ENCODE data around the gene COL4A2.

Gene COL4A2

DNA sequence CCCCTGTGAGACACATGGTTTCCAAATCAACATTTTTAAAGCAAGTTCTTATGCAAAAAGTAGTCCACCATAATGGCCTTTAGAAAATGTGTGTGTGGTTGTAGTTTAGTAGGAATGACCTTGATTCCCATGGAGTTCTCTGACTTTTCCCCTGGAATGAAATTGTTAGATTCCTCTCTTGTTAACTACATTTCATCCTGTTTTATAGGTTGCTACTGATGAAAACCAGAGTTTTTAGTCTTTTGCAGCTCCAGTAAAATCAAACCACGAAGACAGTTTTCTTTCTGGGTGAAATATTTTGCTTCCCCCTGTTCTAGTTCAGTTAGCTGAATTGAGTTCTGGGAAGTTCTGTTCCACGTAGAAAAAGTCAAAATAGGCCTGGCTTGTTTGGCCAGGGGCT lies 146.7 kb downstream of the COL4A2 start:
- Histone ChIP-seq H3K9me3 (replicated peaks; ENCODE audit: low read length) (no peaks in the 10 kb centered on the region), H3K27me3 (ENCODE audit: control insufficient read depth, insufficient read depth, low read length) (no peaks in the 10 kb centered on the region), H3K4me2 (ENCODE audit: low read length) (no peak overlapping the region), H3K36me3 (ENCODE audit: insufficient read depth, low read length) (peaks cover 48% of the 10 kb centered on the region), H3K9ac (ENCODE audit: low read depth, low read length) (no peak overlapping the region), H3K4me1 (ENCODE audit: control insufficient read depth, insufficient read depth, low read length) (no peaks in the 10 kb centered on the region), H3K4me3 (ENCODE audit: low read length) (no peak overlapping the region)

DNA sequence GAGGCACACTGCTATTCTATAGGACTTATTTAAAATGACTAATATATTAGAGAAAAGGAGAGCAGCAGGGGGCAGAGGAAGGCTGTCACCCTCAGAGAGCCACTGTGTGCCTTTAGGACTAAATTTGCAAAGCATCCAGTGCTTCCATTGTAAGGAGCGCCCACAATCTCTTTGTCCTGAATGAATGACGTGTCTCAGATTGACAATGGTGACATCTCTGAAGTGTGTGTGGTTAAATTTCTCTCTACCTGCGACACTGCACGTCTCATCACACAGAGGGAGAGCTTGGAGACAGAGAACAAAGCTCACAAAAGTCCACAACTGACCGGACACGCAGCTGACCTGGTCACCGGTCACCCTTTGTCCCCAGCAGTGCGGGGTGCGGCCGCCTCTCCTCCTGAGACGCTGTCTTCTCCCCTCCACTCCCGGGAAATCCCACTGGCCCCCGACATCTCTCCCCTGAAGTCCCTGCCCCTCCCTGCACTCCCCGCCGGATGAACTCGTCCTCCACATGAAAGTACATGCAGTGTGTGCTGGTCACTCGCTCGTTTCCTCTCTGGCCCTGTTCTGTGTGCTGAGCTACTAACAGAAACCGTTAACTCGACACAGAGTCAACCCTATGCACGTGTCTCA lies 147.3 kb downstream of the COL4A2 start:
- H3K36me3 ChIP-seq (ENCODE audit: insufficient read depth, low read length): peaks cover 49% of the 10 kb centered on the region
- no peak overlapping the region for H3K4me2 ChIP-seq (ENCODE audit: low read length)
- H3K4me3 ChIP-seq (ENCODE audit: low read length): no peak overlapping the region
- no peaks in the 10 kb centered on the region for H3K9me3 ChIP-seq (replicated peaks; ENCODE audit: low read length)
- no peak overlapping the region for H3K9ac ChIP-seq (ENCODE audit: low read depth, low read length)
- no peaks in the 10 kb centered on the region for H3K4me1 ChIP-seq (ENCODE audit: control insufficient read depth, insufficient read depth, low read length)
- H3K27me3 ChIP-seq (ENCODE audit: control insufficient read depth, insufficient read depth, low read length): no peaks in the 10 kb centered on the region

DNA sequence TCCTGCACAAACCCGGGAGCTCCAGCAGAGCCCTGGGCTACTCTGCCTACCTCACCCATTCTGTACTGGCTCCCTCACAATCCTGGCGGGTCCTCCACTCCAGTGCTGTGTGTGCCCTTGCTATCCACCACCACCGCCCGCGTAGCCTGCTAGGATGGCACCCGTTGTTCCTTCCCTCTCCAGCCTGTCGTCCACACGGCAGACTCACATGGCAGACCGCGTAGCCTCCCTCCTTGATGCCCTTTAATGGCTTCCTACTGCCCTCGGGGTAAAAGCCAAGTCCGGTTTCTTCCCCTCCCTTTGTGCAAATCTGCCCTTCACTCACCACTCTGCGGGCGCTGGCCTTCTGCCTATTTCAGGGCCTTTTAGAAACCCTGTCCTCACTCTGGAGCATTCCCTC lies 147.9 kb downstream of the COL4A2 start:
- Histone ChIP-seq H3K9me3 (replicated peaks; ENCODE audit: low read length) (no peaks in the 10 kb centered on the region), H3K4me1 (ENCODE audit: control insufficient read depth, insufficient read depth, low read length) (no peaks in the 10 kb centered on the region), H3K4me3 (ENCODE audit: low read length) (no peak overlapping the region), H3K4me2 (ENCODE audit: low read length) (no peak overlapping the region), H3K36me3 (ENCODE audit: insufficient read depth, low read length) (peaks cover 47% of the 10 kb centered on the region), H3K9ac (ENCODE audit: low read depth, low read length) (no peak overlapping the region), H3K27me3 (ENCODE audit: control insufficient read depth, insufficient read depth, low read length) (no peaks in the 10 kb centered on the region)

DNA sequence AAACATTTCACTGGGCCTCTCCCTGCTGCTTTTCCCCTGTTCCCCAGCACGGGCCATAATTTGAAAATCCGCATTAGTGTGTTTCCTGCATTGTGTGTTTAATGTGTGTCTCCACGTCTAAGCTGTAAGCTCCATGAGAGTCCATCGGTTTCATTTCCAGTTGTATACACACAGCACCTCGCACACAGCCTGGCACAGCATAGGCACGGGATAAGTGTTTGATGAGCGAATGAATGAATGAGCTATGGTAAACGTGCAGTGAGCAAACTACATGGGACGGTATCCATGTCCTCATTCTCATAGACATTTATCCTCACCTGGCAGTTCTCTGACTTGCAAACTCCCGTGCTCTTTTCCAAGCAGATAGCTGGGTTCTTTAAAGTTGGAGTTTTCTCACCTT lies 148.4 kb downstream of the COL4A2 start:
- Histone ChIP-seq H3K27me3 (ENCODE audit: control insufficient read depth, insufficient read depth, low read length) (no peaks in the 10 kb centered on the region), H3K9me3 (replicated peaks; ENCODE audit: low read length) (no peaks in the 10 kb centered on the region), H3K4me2 (ENCODE audit: low read length) (no peak overlapping the region), H3K4me3 (ENCODE audit: low read length) (no peak overlapping the region), H3K4me1 (ENCODE audit: control insufficient read depth, insufficient read depth, low read length) (no peaks in the 10 kb centered on the region), H3K36me3 (ENCODE audit: insufficient read depth, low read length) (peaks cover 45% of the 10 kb centered on the region), H3K9ac (ENCODE audit: low read depth, low read length) (no peak overlapping the region)

DNA sequence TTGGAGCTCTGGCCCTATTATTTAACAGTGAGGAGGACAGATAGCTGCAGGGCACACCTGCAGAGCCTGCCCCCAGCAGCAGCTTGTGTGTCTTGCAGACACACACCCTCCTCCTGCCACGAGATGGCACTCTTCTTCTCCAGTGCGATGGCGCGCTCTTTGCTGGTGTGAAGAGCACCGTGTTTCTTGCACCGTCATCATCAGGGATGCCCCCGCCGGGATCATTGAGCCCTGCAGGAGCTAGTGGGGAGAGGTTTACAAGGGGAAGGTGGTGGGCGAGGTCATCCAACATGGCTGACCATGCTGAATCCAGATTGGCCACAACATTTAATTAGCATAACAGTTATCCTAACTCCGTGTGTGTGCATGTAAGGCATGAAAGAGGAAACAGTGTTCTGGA lies 148.9 kb downstream of the COL4A2 start:
- peaks cover 43% of the 10 kb centered on the region for H3K36me3 ChIP-seq (ENCODE audit: insufficient read depth, low read length)

DNA sequence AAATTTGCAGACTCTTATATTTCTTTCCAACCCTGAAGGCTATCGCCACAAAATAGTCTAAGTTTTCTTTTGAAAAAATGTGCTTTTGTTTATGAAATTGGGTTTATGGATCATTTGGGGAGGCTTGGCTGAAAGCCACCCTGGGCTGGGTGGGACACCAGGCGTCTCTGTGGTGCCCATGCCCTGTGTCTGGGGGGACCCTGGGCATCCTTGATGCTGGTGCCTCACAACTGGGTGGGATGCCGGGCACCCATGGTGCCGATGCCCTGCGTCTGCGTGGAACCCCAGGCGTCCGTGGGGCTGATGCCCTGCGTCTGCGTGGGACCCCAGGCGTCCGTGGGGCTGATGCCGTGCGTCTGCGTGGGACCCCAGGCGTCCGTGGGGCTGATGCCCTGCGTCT lies 149.5 kb downstream of the COL4A2 start:
- no peaks in the 10 kb centered on the region for H3K9me3 ChIP-seq (replicated peaks; ENCODE audit: low read length)
- H3K27me3 ChIP-seq (ENCODE audit: control insufficient read depth, insufficient read depth, low read length): no peaks in the 10 kb centered on the region
- H3K36me3 ChIP-seq (ENCODE audit: insufficient read depth, low read length): peaks cover 39% of the 10 kb centered on the region
- H3K9ac ChIP-seq (ENCODE audit: low read depth, low read length): no peak overlapping the region
- H3K4me2 ChIP-seq (ENCODE audit: low read length): no peak overlapping the region
- no peak overlapping the region for H3K4me3 ChIP-seq (ENCODE audit: low read length)
- no peaks in the 10 kb centered on the region for H3K4me1 ChIP-seq (ENCODE audit: control insufficient read depth, insufficient read depth, low read length)

More for the DNA sequence above, 148.9 kb downstream of the COL4A2 start:
- Histone ChIP-seq H3K4me3 (ENCODE audit: low read length) (peak overlapping the region; percentile 28), H3K27me3 (ENCODE audit: control insufficient read depth, insufficient read depth, low read length) (no peaks in the 10 kb centered on the region), H3K9ac (ENCODE audit: low read depth, low read length) (no peak overlapping the region), H3K4me2 (ENCODE audit: low read length) (peak overlapping the region; percentile 31), H3K4me1 (ENCODE audit: control insufficient read depth, insufficient read depth, low read length) (no peaks in the 10 kb centered on the region), H3K9me3 (replicated peaks; ENCODE audit: low read length) (no peaks in the 10 kb centered on the region)

DNA sequence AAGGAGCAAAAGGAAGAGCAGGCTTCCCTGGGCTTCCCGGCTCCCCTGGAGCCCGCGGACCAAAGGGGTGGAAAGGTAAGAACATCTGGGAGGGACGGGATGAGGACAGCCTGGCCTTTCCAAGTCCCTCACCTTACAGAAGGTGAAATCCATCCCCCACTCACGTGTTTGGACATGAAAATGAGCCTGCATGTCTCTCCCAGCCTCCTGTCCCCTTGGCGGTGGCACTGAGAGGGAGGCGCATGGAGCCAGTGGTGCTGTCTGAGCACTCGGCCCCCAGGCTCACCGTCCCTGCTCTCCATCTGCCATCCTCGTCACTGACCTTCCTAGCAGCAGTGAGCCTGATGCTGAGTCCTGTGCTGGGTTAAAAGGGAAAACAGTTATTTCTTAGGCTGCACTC lies 150.3 kb downstream of the COL4A2 start:
- Histone ChIP-seq H3K4me2 (ENCODE audit: low read length) (no peak overlapping the region), H3K36me3 (ENCODE audit: insufficient read depth, low read length) (peaks cover 46% of the 10 kb centered on the region), H3K27me3 (ENCODE audit: control insufficient read depth, insufficient read depth, low read length) (no peaks in the 10 kb centered on the region), H3K9ac (ENCODE audit: low read depth, low read length) (no peak overlapping the region), H3K4me1 (ENCODE audit: control insufficient read depth, insufficient read depth, low read length) (no peaks in the 10 kb centered on the region), H3K9me3 (replicated peaks; ENCODE audit: low read length) (no peaks in the 10 kb centered on the region), H3K4me3 (ENCODE audit: low read length) (no peak overlapping the region)

DNA sequence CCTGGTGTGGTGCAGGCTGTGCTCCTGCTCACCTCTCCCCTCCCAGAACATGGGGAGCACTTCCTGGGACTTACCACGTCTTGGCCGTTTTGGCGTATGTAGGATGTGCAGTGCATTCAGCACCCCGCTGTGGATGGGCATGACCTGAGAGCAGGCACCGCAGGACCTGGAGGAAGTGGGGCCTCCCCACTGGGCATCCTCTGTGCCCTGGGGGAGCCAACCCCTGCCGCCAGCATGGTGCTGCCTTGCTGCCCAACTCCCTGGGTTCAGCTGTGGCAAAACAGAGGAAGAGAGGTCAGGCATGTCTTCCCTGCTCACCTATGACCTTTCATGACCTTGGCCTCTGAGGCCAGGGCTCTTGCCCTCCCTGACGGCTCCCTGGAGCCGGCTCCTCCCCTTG lies 150.9 kb downstream of the COL4A2 start:
- no peak overlapping the region for H3K9ac ChIP-seq (ENCODE audit: low read depth, low read length)
- H3K9me3 ChIP-seq (replicated peaks; ENCODE audit: low read length): no peaks in the 10 kb centered on the region
- peaks cover 52% of the 10 kb centered on the region for H3K36me3 ChIP-seq (ENCODE audit: insufficient read depth, low read length)
- H3K4me3 ChIP-seq (ENCODE audit: low read length): no peak overlapping the region
- H3K27me3 ChIP-seq (ENCODE audit: control insufficient read depth, insufficient read depth, low read length): no peaks in the 10 kb centered on the region
- no peak overlapping the region for H3K4me2 ChIP-seq (ENCODE audit: low read length)
- no peaks in the 10 kb centered on the region for H3K4me1 ChIP-seq (ENCODE audit: control insufficient read depth, insufficient read depth, low read length)

DNA sequence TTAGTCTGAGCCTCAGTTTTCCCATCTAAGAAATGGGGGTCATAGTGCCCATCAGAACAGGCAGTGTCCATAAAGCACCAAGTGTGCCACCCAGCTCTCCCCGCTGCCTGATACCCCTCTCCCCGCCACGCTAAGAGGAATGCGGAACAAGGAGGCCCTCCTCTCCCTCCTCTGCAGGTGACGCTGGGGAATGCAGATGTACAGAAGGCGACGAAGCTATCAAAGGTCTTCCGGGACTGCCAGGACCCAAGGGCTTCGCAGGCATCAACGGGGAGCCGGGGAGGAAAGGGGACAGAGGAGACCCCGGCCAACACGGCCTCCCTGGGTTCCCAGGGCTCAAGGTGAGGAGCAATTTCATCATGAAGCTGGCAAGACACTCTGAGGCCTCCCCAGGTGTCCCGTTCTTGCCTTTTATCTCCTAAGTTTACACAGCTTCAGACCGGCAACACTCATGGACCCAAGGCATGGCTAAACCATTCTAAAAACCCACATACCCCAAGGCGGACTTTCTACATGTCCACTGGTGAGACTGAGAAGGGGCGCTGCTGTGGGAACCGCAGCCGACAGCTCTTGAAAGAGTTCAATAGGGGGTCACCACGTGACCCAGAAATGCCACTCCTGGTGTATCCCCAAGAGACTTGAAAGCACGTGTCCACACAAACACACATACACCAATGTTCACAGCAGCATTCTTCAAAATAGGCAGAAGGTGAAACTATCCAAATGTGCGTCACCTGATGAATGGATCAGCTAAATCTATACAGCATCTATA lies 151.7 kb downstream of the COL4A2 start:
- Histone ChIP-seq H3K9me3 (replicated peaks; ENCODE audit: low read length) (no peaks in the 10 kb centered on the region), H3K9ac (ENCODE audit: low read depth, low read length) (no peak overlapping the region), H3K4me1 (ENCODE audit: control insufficient read depth, insufficient read depth, low read length) (no peaks in the 10 kb centered on the region), H3K4me2 (ENCODE audit: low read length) (no peak overlapping the region), H3K27me3 (ENCODE audit: control insufficient read depth, insufficient read depth, low read length) (no peaks in the 10 kb centered on the region), H3K36me3 (ENCODE audit: insufficient read depth, low read length) (peaks cover 54% of the 10 kb centered on the region), H3K4me3 (ENCODE audit: low read length) (no peak overlapping the region)

DNA sequence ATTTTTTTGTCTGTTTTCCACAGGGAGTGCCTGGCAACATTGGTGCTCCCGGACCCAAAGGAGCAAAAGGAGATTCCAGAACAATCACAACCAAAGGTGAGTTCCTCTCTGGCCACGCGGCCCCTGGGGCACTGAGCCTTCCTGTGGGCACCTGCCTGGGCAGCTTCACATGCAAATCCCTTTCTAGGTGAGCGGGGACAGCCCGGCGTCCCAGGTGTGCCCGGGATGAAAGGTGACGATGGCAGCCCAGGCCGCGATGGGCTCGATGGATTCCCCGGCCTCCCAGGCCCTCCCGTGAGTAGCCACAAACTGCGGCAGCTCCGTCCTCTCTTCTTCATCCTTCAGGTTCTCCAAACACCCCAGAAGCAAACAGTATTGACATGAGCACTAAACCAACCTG lies 155.0 kb downstream of the COL4A2 start:
- peaks cover 65% of the 10 kb centered on the region for H3K36me3 ChIP-seq (ENCODE audit: insufficient read depth, low read length)

DNA sequence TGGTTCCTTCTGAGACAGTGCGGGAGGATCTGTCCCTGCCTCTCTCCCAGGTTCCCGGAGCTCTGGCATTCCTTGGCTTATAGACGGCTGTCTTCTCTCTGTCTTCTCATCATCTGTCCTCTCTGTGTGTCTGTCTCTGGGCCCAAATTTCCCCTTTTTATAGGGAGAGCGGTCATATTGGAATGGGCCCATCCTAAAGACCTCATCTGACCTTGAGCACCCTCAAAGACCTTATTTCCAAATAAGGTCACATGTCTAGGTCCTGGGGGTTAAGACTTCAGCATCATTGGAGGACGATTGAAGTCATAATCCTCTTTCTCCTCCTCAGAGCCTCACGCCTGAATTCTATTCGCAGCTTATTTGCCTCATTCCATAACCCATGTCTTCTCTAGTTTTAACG lies 156.1 kb downstream of the COL4A2 start:
- no peak overlapping the region for H3K4me3 ChIP-seq (ENCODE audit: low read length)
- H3K36me3 ChIP-seq (ENCODE audit: insufficient read depth, low read length): peaks cover 74% of the 10 kb centered on the region
- no peaks in the 10 kb centered on the region for H3K9me3 ChIP-seq (replicated peaks; ENCODE audit: low read length)
- H3K4me1 ChIP-seq (ENCODE audit: control insufficient read depth, insufficient read depth, low read length): no peaks in the 10 kb centered on the region
- H3K4me2 ChIP-seq (ENCODE audit: low read length): no peak overlapping the region
- H3K9ac ChIP-seq (ENCODE audit: low read depth, low read length): no peak overlapping the region
- no peaks in the 10 kb centered on the region for H3K27me3 ChIP-seq (ENCODE audit: control insufficient read depth, insufficient read depth, low read length)

More for the DNA sequence above, 155.0 kb downstream of the COL4A2 start:
- Histone ChIP-seq H3K4me3 (ENCODE audit: low read length) (no peak overlapping the region), H3K9me3 (replicated peaks; ENCODE audit: low read length) (no peaks in the 10 kb centered on the region), H3K4me1 (ENCODE audit: control insufficient read depth, insufficient read depth, low read length) (no peaks in the 10 kb centered on the region), H3K4me2 (ENCODE audit: low read length) (no peak overlapping the region), H3K27me3 (ENCODE audit: control insufficient read depth, insufficient read depth, low read length) (no peaks in the 10 kb centered on the region), H3K9ac (ENCODE audit: low read depth, low read length) (no peak overlapping the region)

Data from skeletal muscle satellite cell (primary cell).